WTC11 (cell line): ENCODE results near the gene ATP11A.

Experiments
- CTCF ChIP-seq: fragments of 200-600 bp; IDR thresholded peaks from 2 replicates; pipeline ENCODE4 v1.8.0; 2022; ENCODE audit warnings: antibody characterized with exemption
- E2F1 ChIP-seq: sonication (generic); formaldehyde crosslinking; IDR thresholded peaks from 2 replicates; pipeline ENCODE4 v1.8.0; 2022; ENCODE audit warnings: mild to moderate bottlenecking, missing genetic modification reagents
- E2F4 ChIP-seq: sonication (generic); formaldehyde crosslinking; IDR thresholded peaks from 2 replicates; pipeline ENCODE4 v1.8.1; 2022; ENCODE audit warnings: low read depth, mild to moderate bottlenecking, moderate library complexity, missing genetic modification reagents, borderline replicate concordance
- NFYB ChIP-seq: sonication (generic); formaldehyde crosslinking; conservative IDR thresholded peaks from 2 replicates; pipeline ENCODE4 v1.8.0; 2022; ENCODE audit warnings: low read depth, missing genetic modification reagents
- NR2C2 ChIP-seq: sonication (generic); formaldehyde crosslinking; IDR thresholded peaks from 2 replicates; pipeline ENCODE4 v1.8.0; 2022; ENCODE audit warnings: mild to moderate bottlenecking, missing genetic modification reagents
- RELA ChIP-seq: sonication (generic); formaldehyde crosslinking; IDR thresholded peaks from 2 replicates; pipeline ENCODE4 v1.8.1; 2022; ENCODE audit warnings: missing genetic modification reagents, mild to moderate bottlenecking, borderline replicate concordance
- ZNF263 ChIP-seq: sonication (generic); formaldehyde crosslinking; IDR thresholded peaks from 2 replicates; pipeline ENCODE4 v1.8.1; 2022; ENCODE audit warnings: low read depth, mild to moderate bottlenecking, moderate library complexity, missing genetic modification reagents

GRCh38 chr13:112685896-112686295 is 3.9 kb upstream of the ATP11A start:
- TF ChIP-seq NR2C2 (CRISPR knock-in tag) (no peak), RELA (CRISPR knock-in tag) (no peak), E2F4 (CRISPR knock-in tag) (no peak), ZNF263 (CRISPR knock-in tag) (no peak), CTCF (no peak), E2F1 (CRISPR knock-in tag) (no peak), NFYB (CRISPR knock-in tag) (no peak)
